Fibroblast of lung (primary cell): ENCODE data around the gene NKX2-1. TPM values are rescaled to one million over a fixed set of nuclear protein-coding genes. Genes with fewer than 3 reads are reported as not detected.

Source experiments
- DNase-seq, 2 donors: peaks; one replicate each; pipeline versions ENCODE4 v3.0.0 to v3.0.0-alpha.2; 2010; ENCODE audit warnings: low read depth in 2 of 2
- H2AFZ ChIP-seq: 2 replicates; pipeline ENCODE4 v1.5.1; 2012; ENCODE audit warnings: low read length, control low read depth, inconsistent platforms
- H3K27ac ChIP-seq: 2 replicates; pipeline ENCODE4 v1.5.1; 2011; ENCODE audit warnings: low read length, control low read depth; ENCODE audit not compliant: insufficient read depth
- H3K27me3 ChIP-seq: 2 replicates; pipeline ENCODE4 v1.5.1; 2011; ENCODE audit warnings: mild to moderate bottlenecking, low read length; ENCODE audit not compliant: control insufficient read depth, insufficient read depth
- H3K36me3 ChIP-seq: 2 replicates; pipeline ENCODE4 v1.5.1; 2011; ENCODE audit warnings: low read length; ENCODE audit not compliant: control insufficient read depth, insufficient read depth
- H3K4me1 ChIP-seq: 2 replicates; pipeline ENCODE4 v1.5.1; 2011; ENCODE audit warnings: low read length; ENCODE audit not compliant: control insufficient read depth, insufficient read depth; ENCODE audit errors: extremely low read depth
- H3K4me2 ChIP-seq: 2 replicates; pipeline ENCODE4 v1.5.1; 2011; ENCODE audit warnings: low read length, control low read depth; ENCODE audit not compliant: insufficient read depth; ENCODE audit errors: extremely low read depth
- H3K4me3 ChIP-seq, 4 experiments: fragments of 200-600 bp in 1 of 4; sonication (generic) in 1 of 4; replicated peaks in 1 of 4; 2 replicates each; pipeline ENCODE4 v1.5.1; 2011 to 2016; ENCODE audit warnings: low read length in 4 of 4, low read depth in 3 of 4, mild to moderate bottlenecking in 3 of 4, control low read depth in 2 of 4, inconsistent platforms in 1 of 4, mixed read lengths in 1 of 4; ENCODE audit not compliant: insufficient read depth in 1 of 4; ENCODE audit errors: control extremely low read depth in 1 of 4
- H3K79me2 ChIP-seq: 2 replicates; pipeline ENCODE4 v1.5.1; 2012; ENCODE audit warnings: mild to moderate bottlenecking, low read length, inconsistent platforms; ENCODE audit not compliant: control insufficient read depth, insufficient read depth
- H3K9ac ChIP-seq: 2 replicates; pipeline ENCODE4 v1.5.1; 2011; ENCODE audit warnings: mild to moderate bottlenecking, low read length, control low read depth; ENCODE audit not compliant: insufficient read depth
- H3K9me3 ChIP-seq: 2 replicates; pipeline ENCODE4 v1.5.1; 2012; ENCODE audit warnings: low read depth, low read length; ENCODE audit not compliant: control insufficient read depth, insufficient read depth
- H4K20me1 ChIP-seq: 2 replicates; pipeline ENCODE4 v1.5.1; 2011; ENCODE audit warnings: low read length; ENCODE audit not compliant: control insufficient read depth, insufficient read depth; ENCODE audit errors: extremely low read depth
- CTCF ChIP-seq, 2 donors: IDR thresholded peaks in 1 of 2; conservative IDR thresholded peaks in 1 of 2; 1 replicate in 1 of 2; 2 replicates in 1 of 2; pipeline ENCODE4 v1.5.1; 2011 to 2012; ENCODE audit warnings: low read length in 2 of 2, control low read depth in 1 of 2, inconsistent platforms in 1 of 2, low read depth in 1 of 2, mild to moderate bottlenecking in 1 of 2
- EZH2 ChIP-seq: IDR thresholded peaks from 2 replicates; pipeline ENCODE4 v1.5.1; 2012; ENCODE audit warnings: low read length, control low read depth, mild to moderate bottlenecking; ENCODE audit errors: missing control alignments
- polyA plus RNA-seq, 2 donors: library from polyadenylated mRNA; depleted of rRNA in 1 of 2; stranded (reverse) in 1 of 2; unstranded in 1 of 2; fragments of >200 nt; gene quantifications; 2 replicates each; pipeline ENCODE4 v1.2.1, GENCODE V29; 2011 to 2012; ENCODE audit warnings: missing spikeins in 1 of 2
- total RNA-seq: library from RNA; depleted of rRNA; stranded (reverse); fragments of >200 nt; gene quantifications from 2 replicates; pipeline ENCODE4 v1.2.1, GENCODE V29; 2014

Gene NKX2-1
- total and polyA plus RNA-seq, 2 donors (not counting 1 experiment from before 2014, with no cell fraction given) = not detected

DNA sequence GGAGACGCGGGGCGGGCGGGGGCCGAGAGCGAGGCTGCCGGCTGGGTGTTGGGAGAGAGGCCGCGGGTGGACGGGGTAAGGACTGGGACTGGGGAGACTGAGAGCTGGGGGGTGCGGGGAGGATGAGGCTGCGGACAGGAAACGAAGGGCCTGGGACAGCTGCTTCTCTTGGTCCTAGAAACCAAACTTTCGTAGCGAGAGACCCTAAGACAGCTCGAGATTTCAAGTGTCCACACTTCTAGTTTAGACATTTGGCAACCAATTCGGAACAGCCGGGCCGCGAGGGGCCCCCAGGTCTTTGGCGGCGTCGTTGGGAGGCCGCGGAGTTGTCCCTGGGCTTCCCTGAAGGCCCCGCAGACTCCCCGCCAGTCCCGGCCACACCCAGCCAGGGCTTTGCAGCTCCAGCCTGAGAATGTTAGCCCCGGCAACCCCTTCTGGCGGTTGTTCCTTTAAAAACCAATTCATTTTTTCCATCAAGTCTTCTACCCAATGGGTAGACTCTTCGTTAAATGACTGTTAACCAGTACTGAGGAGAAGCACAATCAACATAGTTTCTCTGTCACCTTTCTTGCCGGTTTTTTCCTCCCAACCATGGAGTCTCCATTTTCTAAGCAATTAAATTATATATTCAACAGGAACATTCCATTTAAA lies 11.5 kb downstream of the NKX2-1 start:
- Histone ChIP-seq H3K9ac (no peak overlapping the region), H4K20me1 (no peaks in the 10 kb centered on the region), H3K4me3 (no peak overlapping the region), H3K27ac (no peak overlapping the region), H3K27me3 (peaks cover 75% of the 10 kb centered on the region), H2AFZ (no peak overlapping the region), H3K4me2 (no peak overlapping the region), H3K36me3 (no peaks in the 10 kb centered on the region), H3K4me1 (no peaks in the 10 kb centered on the region), H3K79me2 (no peaks in the 10 kb centered on the region), H3K9me3 (no peaks in the 10 kb centered on the region)
- DNase-seq = no peak
- TF ChIP-seq CTCF (conservative IDR thresholded peaks at IDR 0.05 in 1 of 2, IDR thresholded peaks at IDR 0.05 in 1 of 2; ENCODE audit: low read depth in 1 of 2, low read length in 2 of 2) (no peak), EZH2 (peak; percentile 19)

DNA sequence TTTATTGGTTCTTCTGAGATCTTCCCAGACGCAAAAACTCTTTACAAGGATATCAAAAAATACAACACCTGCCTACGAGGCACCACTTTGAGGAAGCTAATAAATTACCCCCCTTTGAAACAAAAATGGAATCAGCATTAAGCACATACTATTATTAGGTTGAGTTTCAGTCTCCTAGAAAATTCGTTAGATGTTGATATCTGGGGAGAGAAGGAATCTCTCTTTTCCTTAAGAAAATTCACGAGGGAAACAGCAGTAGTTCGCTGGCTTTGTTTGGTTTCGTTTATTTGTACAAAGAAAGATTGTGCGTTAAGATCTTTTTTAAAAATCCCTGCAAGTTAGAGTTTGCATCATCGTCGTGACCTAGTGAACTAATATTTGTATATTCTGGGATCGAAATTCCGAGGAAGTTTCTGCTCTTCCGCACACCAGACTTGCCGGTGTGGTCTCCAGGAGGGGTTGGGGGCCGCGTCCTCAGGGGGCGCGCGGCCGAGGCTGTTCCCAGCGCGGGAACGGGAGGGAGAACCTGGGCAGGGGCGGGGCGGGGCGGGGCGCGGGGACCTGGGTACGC lies 12.1 kb downstream of the NKX2-1 start:
- Histone ChIP-seq H3K79me2 (no peaks in the 10 kb centered on the region), H2AFZ (no peak overlapping the region), H3K27ac (no peak overlapping the region), H4K20me1 (no peaks in the 10 kb centered on the region), H3K4me1 (no peaks in the 10 kb centered on the region), H3K4me3 (no peak overlapping the region), H3K4me2 (no peak overlapping the region), H3K36me3 (no peaks in the 10 kb centered on the region), H3K27me3 (peaks cover 75% of the 10 kb centered on the region), H3K9me3 (no peaks in the 10 kb centered on the region), H3K9ac (no peak overlapping the region)
- TF ChIP-seq CTCF (conservative IDR thresholded peaks at IDR 0.05 in 1 of 2, IDR thresholded peaks at IDR 0.05 in 1 of 2; ENCODE audit: low read depth in 1 of 2, low read length in 2 of 2) = no peak
- DNase-seq = no peak

- no peaks in the 10 kb centered on the region for H3K4me1 ChIP-seq
- peaks cover 66% of the 10 kb centered on the region for H3K27me3 ChIP-seq
- no peak overlapping the region for H3K4me3 ChIP-seq
Observed at GRCh38 chr14:36506732-36507614, 13.1 kb downstream of the NKX2-1 start.

More at GRCh38 chr14:36506732-36507614, 13.1 kb downstream of the NKX2-1 start:
- Histone ChIP-seq H3K9ac (no peak overlapping the region), H3K4me2 (no peak overlapping the region), H4K20me1 (no peaks in the 10 kb centered on the region), H2AFZ (no peak overlapping the region), H3K27ac (no peak overlapping the region), H3K36me3 (no peaks in the 10 kb centered on the region), H3K9me3 (no peaks in the 10 kb centered on the region), H3K79me2 (no peaks in the 10 kb centered on the region)
- DNase-seq = no peak
- no peak for TF ChIP-seq EZH2
- no peak for TF ChIP-seq CTCF (conservative IDR thresholded peaks at IDR 0.05 in 1 of 2, IDR thresholded peaks at IDR 0.05 in 1 of 2; ENCODE audit: low read depth in 1 of 2, low read length in 2 of 2)
